Brain microvascular endothelial cell (primary cell): ENCODE data around the gene MACROD2.

Experiments
- DNase-seq: peaks from one replicate; pipeline ENCODE4 v3.0.0-alpha.2; 2020
- H3K27ac ChIP-seq: fragments of 250-450 bp; sonication (Bioruptor Pico); 2 replicates; pipeline ENCODE4 v1.5.1; 2020; ENCODE audit warnings: mild to moderate bottlenecking, moderate library complexity
- H3K27me3 ChIP-seq: fragments of 250-450 bp; sonication (Bioruptor Pico); replicated peaks from 2 replicates; pipeline ENCODE4 v1.5.1; 2020; ENCODE audit warnings: mild to moderate bottlenecking
- H3K36me3 ChIP-seq: fragments of 250-450 bp; sonication (Bioruptor Pico); replicated peaks from 2 replicates; pipeline ENCODE4 v1.5.1; 2020; ENCODE audit warnings: mild to moderate bottlenecking
- H3K4me3 ChIP-seq: 2 replicates; pipeline ENCODE4 v1.5.1; 2011; ENCODE audit warnings: low read depth, mild to moderate bottlenecking, control low read depth, low read length, moderate library complexity
- CTCF ChIP-seq: IDR thresholded peaks from 2 replicates; pipeline ENCODE4 v1.5.1; 2011; ENCODE audit warnings: low read depth, mild to moderate bottlenecking, moderate library complexity, low read length, control low read depth, inconsistent platforms; ENCODE audit errors: missing control alignments
- in situ Hi-C: cut with HindIII; loops from 2 replicates; pipeline ENCODE4 v1.10.0; 2017; ENCODE audit warnings: low sequenced_read_pairs, low pct_ligation_motif_present

MACROD2 gene

GRCh38 chr20:14343491-14344065 lies 348.3 kb downstream of the MACROD2 start:
- no peak overlapping the region for H3K27ac ChIP-seq
- no peak for TF ChIP-seq CTCF
- in situ Hi-C loops: no loop called here
- no peak for DNase-seq
- H3K27me3 ChIP-seq: no peaks in the 10 kb centered on the region
- no peak overlapping the region for H3K4me3 ChIP-seq
- no peaks in the 10 kb centered on the region for H3K36me3 ChIP-seq

GRCh38 chr20:14344746-14345145 lies 349.4 kb downstream of the MACROD2 start:
- DNase-seq: no peak
- Histone ChIP-seq H3K36me3 (no peaks in the 10 kb centered on the region), H3K27me3 (no peaks in the 10 kb centered on the region), H3K27ac (no peak overlapping the region), H3K4me3 (no peak overlapping the region)
- in situ Hi-C loops: no loop called here
- TF ChIP-seq CTCF: no peak

GRCh38 chr20:14355791-14356190 lies 360.5 kb downstream of the MACROD2 start:
- in situ Hi-C loops: no loop called here
- Histone ChIP-seq H3K36me3 (no peaks in the 10 kb centered on the region), H3K4me3 (no peak overlapping the region), H3K27me3 (no peaks in the 10 kb centered on the region), H3K27ac (no peak overlapping the region)
- TF ChIP-seq CTCF: no peak
- DNase-seq: no peak

GRCh38 chr20:14360416-14360815 lies 365.1 kb downstream of the MACROD2 start:
- in situ Hi-C loops: no loop called here
- no peaks in the 10 kb centered on the region for H3K36me3 ChIP-seq
- no peak overlapping the region for H3K4me3 ChIP-seq
- H3K27me3 ChIP-seq: no peaks in the 10 kb centered on the region
- H3K27ac ChIP-seq: no peak overlapping the region
- no peak for DNase-seq
- TF ChIP-seq CTCF: no peak

- Histone ChIP-seq H3K27me3 (no peaks in the 10 kb centered on the region), H3K36me3 (no peaks in the 10 kb centered on the region), H3K27ac (no peak overlapping the region), H3K4me3 (no peak overlapping the region)
- in situ Hi-C loops: no loop called here
- no peak for TF ChIP-seq CTCF
- no peak for DNase-seq
Observed at GRCh38 chr20:14361509-14362345, 366.4 kb downstream of the MACROD2 start.
